Peyer's patch (tissue), 4 donors: ENCODE data around the gene HNRNPA1L2.
A peak's percentile ranks its signal among the peaks of the same experiment; 100 is the strongest.
"Not testable (repeated sequence)": the region's sequence is repeated elsewhere in the genome, so short reads cannot be mapped to it uniquely, and the experiment has no call there.

Experiments
- POLR2A ChIP-seq, 2 donors: fragments of 450-650 bp; IDR thresholded peaks; one replicate each; pipeline ENCODE4 v1.5.1; 2017; ENCODE audit warnings: antibody characterized with exemption in 2 of 2, mild to moderate bottlenecking in 2 of 2, moderate library complexity in 2 of 2
- TF ChIP-seq, protein P1 (sequence below), 6 experiments: fragments of 450-650 bp in 4 of 6; fragments of 200-600 bp in 2 of 6; sonication (generic) in 1 of 6; IDR thresholded peaks; one replicate each; pipeline ENCODE4 v1.5.1; 2017 to 2019; ENCODE audit warnings: antibody characterized with exemption in 6 of 6, mild to moderate bottlenecking in 3 of 6, moderate library complexity in 1 of 6

DNA sequence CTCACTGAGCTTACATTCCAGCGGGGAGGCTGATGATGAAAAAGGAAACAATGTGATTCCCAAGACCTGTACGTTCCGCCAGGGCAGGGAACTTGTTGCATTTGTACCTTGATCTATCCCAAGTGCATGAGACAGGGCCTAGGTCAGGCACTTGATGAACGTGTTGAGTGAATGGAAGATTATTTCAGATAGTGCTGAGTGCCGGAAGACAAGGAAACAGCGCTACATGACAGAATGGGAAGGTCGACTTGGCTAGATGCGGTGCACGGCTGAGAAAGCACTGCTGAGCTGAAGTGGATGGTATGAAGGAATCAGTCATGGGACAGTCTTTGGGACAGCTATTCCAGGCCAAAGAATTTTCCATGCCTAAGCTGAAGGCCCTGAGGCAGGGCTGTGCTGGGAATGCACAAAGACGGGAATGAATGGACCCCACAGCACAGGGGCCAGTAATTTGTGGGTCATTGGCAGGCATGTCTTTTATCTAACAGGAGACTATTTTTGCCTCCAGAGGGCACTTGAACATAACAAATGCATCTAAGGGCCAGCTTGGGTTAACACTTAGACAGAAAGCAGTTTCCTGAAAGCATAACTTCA, 33.1 kb upstream of the HNRNPA1L2 start:
- TF ChIP-seq POLR2A (IDR thresholded peaks at IDR 0.05) = not testable (repeated sequence)
- TF ChIP-seq, protein P1, sequence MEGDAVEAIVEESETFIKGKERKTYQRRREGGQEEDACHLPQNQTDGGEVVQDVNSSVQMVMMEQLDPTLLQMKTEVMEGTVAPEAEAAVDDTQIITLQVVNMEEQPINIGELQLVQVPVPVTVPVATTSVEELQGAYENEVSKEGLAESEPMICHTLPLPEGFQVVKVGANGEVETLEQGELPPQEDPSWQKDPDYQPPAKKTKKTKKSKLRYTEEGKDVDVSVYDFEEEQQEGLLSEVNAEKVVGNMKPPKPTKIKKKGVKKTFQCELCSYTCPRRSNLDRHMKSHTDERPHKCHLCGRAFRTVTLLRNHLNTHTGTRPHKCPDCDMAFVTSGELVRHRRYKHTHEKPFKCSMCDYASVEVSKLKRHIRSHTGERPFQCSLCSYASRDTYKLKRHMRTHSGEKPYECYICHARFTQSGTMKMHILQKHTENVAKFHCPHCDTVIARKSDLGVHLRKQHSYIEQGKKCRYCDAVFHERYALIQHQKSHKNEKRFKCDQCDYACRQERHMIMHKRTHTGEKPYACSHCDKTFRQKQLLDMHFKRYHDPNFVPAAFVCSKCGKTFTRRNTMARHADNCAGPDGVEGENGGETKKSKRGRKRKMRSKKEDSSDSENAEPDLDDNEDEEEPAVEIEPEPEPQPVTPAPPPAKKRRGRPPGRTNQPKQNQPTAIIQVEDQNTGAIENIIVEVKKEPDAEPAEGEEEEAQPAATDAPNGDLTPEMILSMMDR (IDR thresholded peaks at IDR 0.05) = peak in 5 of 6 experiments; percentile 13 to 65 (median 57)
